ENCODE data around the gene KBTBD8.

DNA sequence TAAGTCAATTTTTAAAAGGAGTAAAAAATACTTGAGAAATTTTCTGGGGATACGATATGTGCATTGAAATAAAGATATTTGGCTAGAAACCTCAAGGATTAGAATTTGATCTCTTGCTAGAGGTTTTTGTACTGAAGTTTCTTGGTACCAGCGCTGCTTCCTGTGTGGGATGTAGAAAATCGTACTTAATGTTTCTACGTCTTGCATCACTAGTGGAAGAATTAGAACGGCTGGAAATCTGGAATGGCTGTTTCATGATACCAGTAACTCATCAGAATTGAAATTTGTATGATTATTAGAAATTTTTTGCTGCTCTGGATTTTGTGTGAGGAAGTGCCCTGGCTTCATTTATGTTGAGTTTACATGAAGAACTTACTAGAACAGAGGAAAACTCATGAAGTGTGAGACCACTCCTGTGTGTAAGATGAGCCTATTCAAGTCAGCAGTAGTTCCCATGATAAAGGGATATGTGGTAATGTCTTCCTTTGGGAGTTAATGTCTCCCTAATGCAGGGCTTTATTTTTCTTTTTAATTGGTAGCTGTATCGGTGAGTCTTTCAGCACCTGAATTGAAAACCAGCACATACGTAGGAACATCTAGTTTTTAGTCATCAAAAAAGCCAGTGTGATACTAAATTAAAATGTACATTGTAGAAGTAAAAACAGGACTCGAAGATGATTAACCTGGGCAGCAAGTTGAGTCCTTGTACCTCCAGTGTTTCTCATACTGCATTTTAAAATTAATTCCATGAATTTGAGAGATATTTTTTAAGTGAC lies 3.2 kb downstream of the KBTBD8 start:
- TF ChIP-seq OSR1 (CRISPR knock-in tag; IDR thresholded peaks at IDR 0.05): no peak
- TF ChIP-seq CSDC2 (CRISPR knock-in tag; IDR thresholded peaks at IDR 0.05): no peak
- TF ChIP-seq, protein P1, sequence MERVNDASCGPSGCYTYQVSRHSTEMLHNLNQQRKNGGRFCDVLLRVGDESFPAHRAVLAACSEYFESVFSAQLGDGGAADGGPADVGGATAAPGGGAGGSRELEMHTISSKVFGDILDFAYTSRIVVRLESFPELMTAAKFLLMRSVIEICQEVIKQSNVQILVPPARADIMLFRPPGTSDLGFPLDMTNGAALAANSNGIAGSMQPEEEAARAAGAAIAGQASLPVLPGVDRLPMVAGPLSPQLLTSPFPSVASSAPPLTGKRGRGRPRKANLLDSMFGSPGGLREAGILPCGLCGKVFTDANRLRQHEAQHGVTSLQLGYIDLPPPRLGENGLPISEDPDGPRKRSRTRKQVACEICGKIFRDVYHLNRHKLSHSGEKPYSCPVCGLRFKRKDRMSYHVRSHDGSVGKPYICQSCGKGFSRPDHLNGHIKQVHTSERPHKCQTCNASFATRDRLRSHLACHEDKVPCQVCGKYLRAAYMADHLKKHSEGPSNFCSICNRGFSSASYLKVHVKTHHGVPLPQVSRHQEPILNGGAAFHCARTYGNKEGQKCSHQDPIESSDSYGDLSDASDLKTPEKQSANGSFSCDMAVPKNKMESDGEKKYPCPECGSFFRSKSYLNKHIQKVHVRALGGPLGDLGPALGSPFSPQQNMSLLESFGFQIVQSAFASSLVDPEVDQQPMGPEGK (CRISPR knock-in tag; IDR thresholded peaks at IDR 0.05; ENCODE audit: borderline replicate concordance): no peak
- no peak for TF ChIP-seq ZNF565 (CRISPR knock-in tag; conservative IDR thresholded peaks at IDR 0.05; ENCODE audit: low read depth)
- TF ChIP-seq ESRRG (CRISPR knock-in tag; IDR thresholded peaks at IDR 0.05): no peak
- TF ChIP-seq, protein P2, sequence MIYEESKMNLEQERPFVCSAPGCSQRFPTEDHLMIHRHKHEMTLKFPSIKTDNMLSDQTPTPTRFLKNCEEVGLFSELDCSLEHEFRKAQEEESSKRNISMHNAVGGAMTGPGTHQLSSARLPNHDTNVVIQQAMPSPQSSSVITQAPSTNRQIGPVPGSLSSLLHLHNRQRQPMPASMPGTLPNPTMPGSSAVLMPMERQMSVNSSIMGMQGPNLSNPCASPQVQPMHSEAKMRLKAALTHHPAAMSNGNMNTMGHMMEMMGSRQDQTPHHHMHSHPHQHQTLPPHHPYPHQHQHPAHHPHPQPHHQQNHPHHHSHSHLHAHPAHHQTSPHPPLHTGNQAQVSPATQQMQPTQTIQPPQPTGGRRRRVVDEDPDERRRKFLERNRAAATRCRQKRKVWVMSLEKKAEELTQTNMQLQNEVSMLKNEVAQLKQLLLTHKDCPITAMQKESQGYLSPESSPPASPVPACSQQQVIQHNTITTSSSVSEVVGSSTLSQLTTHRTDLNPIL (CRISPR knock-in tag; IDR thresholded peaks at IDR 0.05; ENCODE audit: low read depth): no peak

Data from SK-N-SH treated with all-trans-retinoic acid at 6 μM for 48 hours (cell line).